ENCODE data around the gene DCC. TPM values are rescaled to one million over a fixed set of nuclear protein-coding genes. Genes with fewer than 3 reads are reported as not detected.

The DCC gene
- total RNA-seq, 1 donor from 2014 or later = 14.7 TPM

GRCh38 chr18:52869942-52870907 lies 530.2 kb downstream of the DCC start:
- no peaks in the 10 kb centered on the region for H3K36me3 Mint-ChIP-seq (ENCODE audit: low read depth, unreplicated experiment)
- no peak overlapping the region for H3K27ac Mint-ChIP-seq (ENCODE audit: unreplicated experiment)
- no peak overlapping the region for H3K4me3 Mint-ChIP-seq (ENCODE audit: unreplicated experiment)
- no peaks in the 10 kb centered on the region for H3K4me1 Mint-ChIP-seq (ENCODE audit: unreplicated experiment)
- no peak for TF ChIP-seq CTCF (IDR thresholded peaks at IDR 0.05; ENCODE audit: unreplicated experiment)
- H3K27me3 Mint-ChIP-seq (ENCODE audit: unreplicated experiment) = peaks cover 3% of the 10 kb centered on the region
- H3K9me3 Mint-ChIP-seq (ENCODE audit: unreplicated experiment) = no peaks in the 10 kb centered on the region
- DNase-seq (ENCODE audit: low spot score) = peak; percentile 30

- Mint-ChIP-seq H3K27me3 (ENCODE audit: unreplicated experiment) (peaks cover 3% of the 10 kb centered on the region), H3K4me1 (ENCODE audit: unreplicated experiment) (no peaks in the 10 kb centered on the region), H3K27ac (ENCODE audit: unreplicated experiment) (no peak overlapping the region), H3K9me3 (ENCODE audit: unreplicated experiment) (no peaks in the 10 kb centered on the region), H3K4me3 (ENCODE audit: unreplicated experiment) (no peak overlapping the region), H3K36me3 (ENCODE audit: low read depth, unreplicated experiment) (no peaks in the 10 kb centered on the region)
- DNase-seq (ENCODE audit: low spot score) = no peak
- TF ChIP-seq CTCF (IDR thresholded peaks at IDR 0.05; ENCODE audit: unreplicated experiment) = no peak
Measured at GRCh38 chr18:52874774-52875173, 534.8 kb downstream of the DCC start.

- H3K27me3 Mint-ChIP-seq (ENCODE audit: unreplicated experiment) = peaks cover 3% of the 10 kb centered on the region
- no peak overlapping the region for H3K4me3 Mint-ChIP-seq (ENCODE audit: unreplicated experiment)
Measured at GRCh38 chr18:52875725-52876124, 535.7 kb downstream of the DCC start.

GRCh38 chr18:52888014-52888413 lies 548.0 kb downstream of the DCC start:
- Mint-ChIP-seq H3K4me3 (ENCODE audit: unreplicated experiment) (no peak overlapping the region), H3K9me3 (ENCODE audit: unreplicated experiment) (no peaks in the 10 kb centered on the region), H3K27me3 (ENCODE audit: unreplicated experiment) (peaks cover 1% of the 10 kb centered on the region), H3K27ac (ENCODE audit: unreplicated experiment) (no peak overlapping the region), H3K4me1 (ENCODE audit: unreplicated experiment) (no peaks in the 10 kb centered on the region), H3K36me3 (ENCODE audit: low read depth, unreplicated experiment) (no peaks in the 10 kb centered on the region)
- TF ChIP-seq CTCF (IDR thresholded peaks at IDR 0.05; ENCODE audit: unreplicated experiment) = no peak
- no peak for DNase-seq (ENCODE audit: low spot score)

More at GRCh38 chr18:52875725-52876124, 535.7 kb downstream of the DCC start:
- no peak for DNase-seq (ENCODE audit: low spot score)
- H3K36me3 Mint-ChIP-seq (ENCODE audit: low read depth, unreplicated experiment) = no peaks in the 10 kb centered on the region
- no peak overlapping the region for H3K27ac Mint-ChIP-seq (ENCODE audit: unreplicated experiment)
- no peak for TF ChIP-seq CTCF (IDR thresholded peaks at IDR 0.05; ENCODE audit: unreplicated experiment)
- no peaks in the 10 kb centered on the region for H3K4me1 Mint-ChIP-seq (ENCODE audit: unreplicated experiment)
- H3K9me3 Mint-ChIP-seq (ENCODE audit: unreplicated experiment) = no peaks in the 10 kb centered on the region

- TF ChIP-seq CTCF (IDR thresholded peaks at IDR 0.05; ENCODE audit: unreplicated experiment) = no peak
- no peaks in the 10 kb centered on the region for H3K9me3 Mint-ChIP-seq (ENCODE audit: unreplicated experiment)
- DNase-seq (ENCODE audit: low spot score) = no peak
- no peak overlapping the region for H3K27ac Mint-ChIP-seq (ENCODE audit: unreplicated experiment)
- no peaks in the 10 kb centered on the region for H3K36me3 Mint-ChIP-seq (ENCODE audit: low read depth, unreplicated experiment)
- no peak overlapping the region for H3K4me3 Mint-ChIP-seq (ENCODE audit: unreplicated experiment)
- H3K27me3 Mint-ChIP-seq (ENCODE audit: unreplicated experiment) = no peaks in the 10 kb centered on the region
- no peaks in the 10 kb centered on the region for H3K4me1 Mint-ChIP-seq (ENCODE audit: unreplicated experiment)
Measured at GRCh38 chr18:52894801-52895200, 554.8 kb downstream of the DCC start.

All from endothelial cell (in vitro differentiated cells).